Measurements from ENCODE around the gene CPT1B. TPM values are rescaled to one million over a fixed set of nuclear protein-coding genes. Genes with fewer than 3 reads are reported as not detected.

Gene CPT1B
- total RNA-seq, 1 experiment from 2014 or later, result 19.2 TPM

GRCh38 chr22:50595189-50595588 is 17.0 kb upstream of the CPT1B start:
- Histone ChIP-seq H3K4me1 (ENCODE audit: insufficient read depth, low read length, poor library complexity, severe bottlenecking) (no peaks in the 10 kb centered on the region), H3K9me3 (ENCODE audit: low read depth, low read length, poor library complexity, severe bottlenecking) (no peaks in the 10 kb centered on the region), H3K36me3 (ENCODE audit: insufficient read depth, low read length, poor library complexity, severe bottlenecking) (no peaks in the 10 kb centered on the region), H3K27me3 (replicated peaks; ENCODE audit: insufficient read depth, low read depth, low read length, poor library complexity) (peaks cover under 1% of the 10 kb centered on the region), H3K27ac (ENCODE audit: low read depth, low read length, poor library complexity, severe bottlenecking) (no peak overlapping the region), H3K4me3 (ENCODE audit: low read depth, low read length, poor library complexity, severe bottlenecking) (no peak overlapping the region)
- ChIA-PET CTCF (no interaction called here), POLR2A (ENCODE audit: low non-redundant PET) (interaction anchor here (0.7 kb wide), 1 partner anchor 45 kb away, joined by 7 read pairs; no protein-coding TSS in a partner anchor)
- BruUV-seq (replicated peaks), result no TSS peak
- TF ChIP-seq, protein P1, sequence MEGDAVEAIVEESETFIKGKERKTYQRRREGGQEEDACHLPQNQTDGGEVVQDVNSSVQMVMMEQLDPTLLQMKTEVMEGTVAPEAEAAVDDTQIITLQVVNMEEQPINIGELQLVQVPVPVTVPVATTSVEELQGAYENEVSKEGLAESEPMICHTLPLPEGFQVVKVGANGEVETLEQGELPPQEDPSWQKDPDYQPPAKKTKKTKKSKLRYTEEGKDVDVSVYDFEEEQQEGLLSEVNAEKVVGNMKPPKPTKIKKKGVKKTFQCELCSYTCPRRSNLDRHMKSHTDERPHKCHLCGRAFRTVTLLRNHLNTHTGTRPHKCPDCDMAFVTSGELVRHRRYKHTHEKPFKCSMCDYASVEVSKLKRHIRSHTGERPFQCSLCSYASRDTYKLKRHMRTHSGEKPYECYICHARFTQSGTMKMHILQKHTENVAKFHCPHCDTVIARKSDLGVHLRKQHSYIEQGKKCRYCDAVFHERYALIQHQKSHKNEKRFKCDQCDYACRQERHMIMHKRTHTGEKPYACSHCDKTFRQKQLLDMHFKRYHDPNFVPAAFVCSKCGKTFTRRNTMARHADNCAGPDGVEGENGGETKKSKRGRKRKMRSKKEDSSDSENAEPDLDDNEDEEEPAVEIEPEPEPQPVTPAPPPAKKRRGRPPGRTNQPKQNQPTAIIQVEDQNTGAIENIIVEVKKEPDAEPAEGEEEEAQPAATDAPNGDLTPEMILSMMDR (conservative IDR thresholded peaks at IDR 0.05; ENCODE audit: low read depth, low read length), result no peak
- TF ChIP-seq EZH2 (IDR thresholded peaks at IDR 0.05; ENCODE audit: borderline replicate concordance, low read depth, low read length, poor library complexity, severe bottlenecking), result no peak
- DNase-seq (ENCODE audit: low spot score), result no peak
- intact Hi-C loops (cut with micrococcal nuclease; ENCODE audit: unreplicated experiment), result no loop called here

DNA sequence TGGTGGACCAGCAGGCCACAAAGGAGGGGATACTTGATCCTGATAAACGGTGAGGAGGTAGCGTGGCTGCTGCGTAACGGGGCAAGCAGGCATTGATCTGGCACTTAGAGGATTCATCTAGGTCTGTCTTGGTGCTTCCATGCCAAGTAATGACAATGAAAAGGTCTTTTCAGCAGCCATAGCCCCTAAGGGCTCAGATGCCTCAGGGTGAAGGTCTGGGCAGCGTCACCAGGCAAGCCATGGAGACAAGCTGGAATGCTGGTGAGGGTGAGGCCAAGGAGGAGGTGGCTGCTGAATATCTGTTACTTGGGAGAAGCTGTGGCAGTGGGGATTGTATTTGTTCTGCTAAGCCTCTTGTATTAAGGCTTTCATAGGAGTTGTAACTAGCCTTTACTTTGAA is 9.2 kb upstream of the CPT1B start:
- POLR2A ChIA-PET (ENCODE audit: low non-redundant PET), result no interaction called here
- H3K36me3 ChIP-seq (ENCODE audit: insufficient read depth, low read length, poor library complexity, severe bottlenecking), result no peaks in the 10 kb centered on the region
- TF ChIP-seq, protein P1 (conservative IDR thresholded peaks at IDR 0.05; ENCODE audit: low read depth, low read length), result no peak
- no peak for TF ChIP-seq EZH2 (IDR thresholded peaks at IDR 0.05; ENCODE audit: borderline replicate concordance, low read depth, low read length, poor library complexity, severe bottlenecking)
- H3K27ac ChIP-seq (ENCODE audit: low read depth, low read length, poor library complexity, severe bottlenecking), result no peak overlapping the region
- peaks cover 4% of the 10 kb centered on the region for H3K27me3 ChIP-seq (replicated peaks; ENCODE audit: insufficient read depth, low read depth, low read length, poor library complexity)
- no peaks in the 10 kb centered on the region for H3K9me3 ChIP-seq (ENCODE audit: low read depth, low read length, poor library complexity, severe bottlenecking)
- H3K4me3 ChIP-seq (ENCODE audit: low read depth, low read length, poor library complexity, severe bottlenecking), result no peak overlapping the region
- DNase-seq (ENCODE audit: low spot score), result no peak
- intact Hi-C loops (cut with micrococcal nuclease; ENCODE audit: unreplicated experiment), result no loop called here
- CTCF ChIA-PET, result no interaction called here
- no TSS peak for BruUV-seq (replicated peaks)
- no peaks in the 10 kb centered on the region for H3K4me1 ChIP-seq (ENCODE audit: insufficient read depth, low read length, poor library complexity, severe bottlenecking)

GRCh38 chr22:50586416-50586815 is 8.2 kb upstream of the CPT1B start:
- Histone ChIP-seq H3K9me3 (ENCODE audit: low read depth, low read length, poor library complexity, severe bottlenecking) (no peaks in the 10 kb centered on the region), H3K4me1 (ENCODE audit: insufficient read depth, low read length, poor library complexity, severe bottlenecking) (no peaks in the 10 kb centered on the region), H3K27ac (ENCODE audit: low read depth, low read length, poor library complexity, severe bottlenecking) (no peak overlapping the region), H3K4me3 (ENCODE audit: low read depth, low read length, poor library complexity, severe bottlenecking) (no peak overlapping the region), H3K27me3 (replicated peaks; ENCODE audit: insufficient read depth, low read depth, low read length, poor library complexity) (peaks cover 4% of the 10 kb centered on the region), H3K36me3 (ENCODE audit: insufficient read depth, low read length, poor library complexity, severe bottlenecking) (no peaks in the 10 kb centered on the region)
- intact Hi-C loops (cut with micrococcal nuclease; ENCODE audit: unreplicated experiment), result no loop called here
- no peak for DNase-seq (ENCODE audit: low spot score)
- POLR2A ChIA-PET (ENCODE audit: low non-redundant PET), result no interaction called here
- CTCF ChIA-PET, result no interaction called here
- BruUV-seq (replicated peaks), result no TSS peak
- TF ChIP-seq, protein P1 (conservative IDR thresholded peaks at IDR 0.05; ENCODE audit: low read depth, low read length), result no peak
- no peak for TF ChIP-seq EZH2 (IDR thresholded peaks at IDR 0.05; ENCODE audit: borderline replicate concordance, low read depth, low read length, poor library complexity, severe bottlenecking)
